NCI-H187 (cell line): ENCODE results near the gene ZBTB7B.

Experiments used
- DNase-seq, 2 experiments: peaks; one replicate each; lab custom pipeline; 2025; lab: John Stamatoyannopoulos, UW

The ZBTB7B gene

DNA sequence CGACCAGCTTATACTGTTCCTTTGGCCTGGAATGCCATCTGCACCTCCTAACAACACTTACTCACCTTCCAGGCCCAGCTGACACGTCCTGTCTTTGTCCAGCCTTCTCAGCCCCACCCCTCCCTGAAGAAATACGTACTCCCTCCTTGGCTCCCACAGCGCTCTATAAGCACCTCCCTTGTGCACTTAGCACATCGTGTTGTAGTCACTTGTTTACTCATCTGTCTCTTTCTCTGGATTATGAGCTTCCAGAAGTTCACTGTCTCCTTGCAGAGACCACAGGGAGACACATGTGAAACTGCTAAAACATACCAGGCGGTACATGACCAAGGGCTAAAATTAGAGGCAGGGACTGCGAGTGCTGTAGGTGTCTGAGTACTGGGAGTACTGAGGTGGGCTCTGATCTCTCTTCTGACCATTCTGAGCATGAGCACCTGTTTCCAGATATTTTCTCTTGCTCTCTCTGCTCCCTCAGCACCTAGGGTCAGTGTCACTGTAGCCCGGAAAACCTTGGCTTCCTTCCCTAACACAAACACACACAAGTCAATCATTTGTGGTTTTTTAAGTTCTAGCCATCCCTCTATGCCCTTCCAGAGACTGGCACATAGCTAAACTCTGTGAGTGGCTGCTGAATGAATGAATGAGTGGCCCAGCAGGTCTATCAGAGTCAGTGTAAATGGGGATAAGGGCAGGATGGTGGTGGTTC lies 36.2 kb downstream of the ZBTB7B start:
- DNase-seq = no peak

DNA sequence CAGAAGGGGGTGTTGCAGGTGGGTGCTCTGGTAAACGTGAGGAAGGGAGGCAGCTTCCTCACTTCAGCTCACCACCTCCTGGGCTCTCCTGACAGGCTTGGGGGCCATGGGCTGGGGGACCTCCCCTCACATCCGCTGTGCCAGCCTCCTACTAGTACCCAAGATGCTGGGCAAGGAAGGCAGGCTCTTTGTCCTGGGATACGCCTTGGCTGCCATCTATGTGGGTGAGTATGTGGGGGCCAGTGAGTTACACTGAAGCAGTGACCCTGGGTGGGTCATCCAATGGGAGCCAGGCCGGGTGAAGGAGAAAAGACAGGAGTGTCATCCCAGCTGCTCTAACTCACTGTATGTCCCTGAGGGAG lies 36.7 kb downstream of the ZBTB7B start:
- DNase-seq = no peak

DNA sequence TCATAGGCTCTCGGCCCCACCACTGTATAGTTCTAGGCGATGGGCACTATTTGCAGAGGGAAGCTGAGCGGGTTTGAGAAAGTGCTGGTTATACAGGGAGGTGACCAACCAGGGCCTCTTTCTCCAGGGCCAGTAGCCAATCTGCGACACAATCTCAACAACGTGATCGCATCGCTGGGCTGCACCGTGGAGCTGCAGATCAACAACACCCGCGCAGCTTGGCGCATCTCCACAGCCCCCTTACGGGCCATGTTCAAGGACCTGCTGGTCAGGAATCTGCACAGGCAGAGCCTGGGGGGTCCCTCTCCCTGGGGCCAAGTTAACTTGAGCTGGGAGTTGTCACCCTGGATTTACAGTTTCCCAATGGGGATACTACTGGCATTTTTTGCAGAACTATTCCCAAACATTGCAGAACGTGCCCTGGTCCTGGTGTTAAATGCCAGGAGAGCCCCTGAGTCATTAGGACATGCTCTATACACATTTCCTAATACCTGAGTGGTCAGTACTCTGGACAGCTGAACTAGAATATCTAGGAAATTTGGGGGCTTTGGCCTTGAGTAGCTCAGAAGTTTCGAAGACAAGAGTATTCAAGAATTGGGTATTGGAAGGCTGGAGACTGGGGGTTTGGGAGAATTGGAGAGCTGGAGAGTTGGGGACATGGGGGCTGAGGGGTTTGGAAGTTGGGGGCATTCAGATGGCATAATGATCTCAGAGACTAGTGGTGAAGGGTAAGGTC lies 37.9 kb downstream of the ZBTB7B start:
- no peak for DNase-seq

DNA sequence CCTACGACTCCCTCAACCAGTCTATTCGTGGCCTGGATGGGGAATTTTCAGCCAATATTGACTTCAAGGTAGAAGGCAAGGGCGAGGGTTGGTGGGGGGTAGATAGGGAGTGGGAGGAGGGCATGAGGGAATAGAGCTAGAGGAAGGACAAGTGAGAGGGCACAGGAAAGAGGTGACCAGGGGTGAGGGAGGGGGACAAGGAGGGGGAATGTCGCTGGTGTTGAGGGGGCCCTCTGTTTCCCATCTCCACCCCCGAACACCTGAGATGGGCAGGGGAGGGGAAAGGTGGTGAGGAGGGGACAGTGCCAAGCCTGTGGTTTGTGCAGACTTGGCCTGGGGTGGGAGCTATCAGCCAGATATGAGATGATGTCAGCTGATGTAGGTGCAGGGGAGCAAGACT lies 40.2 kb downstream of the ZBTB7B start:
- no peak for DNase-seq

DNA sequence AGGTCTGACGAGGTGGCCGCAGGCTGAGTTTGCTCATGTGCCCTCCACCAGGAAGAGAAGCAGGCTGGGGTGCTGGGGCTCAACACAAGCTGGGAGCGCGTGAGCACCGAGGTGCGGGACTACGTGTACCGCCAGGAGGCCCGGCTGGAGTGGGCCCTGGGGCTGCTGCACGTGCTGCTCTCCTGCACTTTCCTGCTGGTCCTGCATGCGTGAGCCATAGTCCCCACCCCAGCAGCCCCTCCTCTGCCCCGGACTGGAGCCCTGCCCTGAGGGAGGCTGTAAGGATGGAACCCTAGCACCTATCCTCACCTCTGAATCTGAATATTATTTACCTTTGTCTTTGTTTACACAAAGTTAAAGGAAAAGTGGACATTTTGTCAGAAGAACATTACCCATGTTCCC lies 40.7 kb downstream of the ZBTB7B start:
- DNase-seq = no peak

DNA sequence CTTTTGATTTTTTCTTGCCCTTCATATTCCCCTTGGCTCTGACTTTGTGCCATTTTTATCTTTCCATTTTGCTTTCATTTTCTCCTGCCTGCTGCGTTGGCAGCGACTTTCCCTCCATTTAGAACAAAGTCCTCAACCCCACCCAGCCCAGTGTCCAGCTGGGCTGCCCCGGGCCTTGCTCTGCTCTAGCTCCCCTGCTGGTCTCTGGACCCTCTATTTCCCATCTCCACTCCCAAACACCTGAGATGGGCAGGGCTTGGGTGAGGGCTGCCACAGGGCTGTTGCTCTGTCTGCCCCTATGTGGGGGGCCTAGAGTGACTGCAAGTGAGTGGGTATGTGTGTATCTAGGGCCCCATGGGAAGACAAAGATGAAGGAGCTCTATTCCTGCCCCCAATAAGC lies 41.2 kb downstream of the ZBTB7B start:
- DNase-seq = no peak

DNA sequence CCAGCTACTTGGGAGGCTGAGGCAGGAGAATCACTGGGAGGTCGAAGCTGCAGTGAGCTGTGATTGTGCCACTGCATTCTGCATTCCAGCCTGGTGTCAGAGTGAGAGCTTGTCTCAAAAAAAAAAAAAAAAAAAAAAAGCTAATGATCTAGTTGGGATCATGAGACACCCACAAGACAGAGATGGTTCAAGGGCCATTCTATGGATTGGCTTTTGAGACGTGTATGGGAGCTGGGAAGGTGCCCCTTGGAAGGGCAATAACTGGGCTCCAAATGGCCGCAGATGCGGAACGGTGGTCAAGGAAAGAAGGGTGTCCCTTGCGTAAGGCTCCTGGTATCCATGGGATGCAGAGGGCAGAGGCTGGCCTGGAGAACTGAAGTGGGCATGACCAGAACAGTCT lies 41.8 kb downstream of the ZBTB7B start:
- no peak for DNase-seq

DNA sequence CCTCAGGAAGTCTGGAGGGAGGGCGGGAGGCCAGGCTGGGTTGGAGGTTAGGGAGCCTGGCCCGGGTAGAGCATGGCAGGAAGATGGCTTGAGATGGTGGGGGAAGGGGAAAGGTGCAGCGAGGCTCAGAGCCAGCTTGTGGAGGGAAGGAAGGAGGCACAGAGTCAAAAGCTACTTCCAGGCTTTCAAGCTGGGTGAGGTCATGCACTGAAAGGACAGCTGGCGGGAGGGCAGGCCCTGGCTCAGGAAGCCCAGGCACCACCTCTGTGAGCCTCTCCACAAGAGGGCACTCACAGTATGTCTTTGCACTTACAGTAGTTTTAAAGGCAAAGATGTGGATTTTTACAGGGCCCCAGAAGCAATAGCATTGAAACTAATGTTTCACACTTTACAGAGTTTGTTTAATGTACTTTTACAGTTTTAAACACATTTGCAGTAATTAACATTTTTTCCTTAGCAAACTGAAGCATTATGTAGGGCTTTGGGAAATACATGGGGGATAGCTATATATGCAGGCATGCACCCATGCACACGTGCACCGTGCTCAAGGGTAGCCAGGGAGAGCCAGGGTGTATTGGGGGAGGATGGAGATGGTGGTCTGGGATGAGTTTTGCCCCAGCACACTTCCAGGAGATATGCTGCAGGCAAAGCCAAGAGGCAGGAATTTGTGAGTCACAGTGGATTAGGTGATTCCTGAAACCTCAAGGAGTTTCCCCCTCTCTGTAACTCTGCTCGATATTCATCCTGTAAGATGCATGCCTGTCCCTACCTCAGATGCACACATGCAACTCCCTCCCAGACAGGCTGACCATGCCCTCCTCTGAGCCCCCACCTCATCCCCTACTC lies 42.4 kb downstream of the ZBTB7B start:
- peak in 1 of 2 experiments; percentile 42 for DNase-seq

DNA sequence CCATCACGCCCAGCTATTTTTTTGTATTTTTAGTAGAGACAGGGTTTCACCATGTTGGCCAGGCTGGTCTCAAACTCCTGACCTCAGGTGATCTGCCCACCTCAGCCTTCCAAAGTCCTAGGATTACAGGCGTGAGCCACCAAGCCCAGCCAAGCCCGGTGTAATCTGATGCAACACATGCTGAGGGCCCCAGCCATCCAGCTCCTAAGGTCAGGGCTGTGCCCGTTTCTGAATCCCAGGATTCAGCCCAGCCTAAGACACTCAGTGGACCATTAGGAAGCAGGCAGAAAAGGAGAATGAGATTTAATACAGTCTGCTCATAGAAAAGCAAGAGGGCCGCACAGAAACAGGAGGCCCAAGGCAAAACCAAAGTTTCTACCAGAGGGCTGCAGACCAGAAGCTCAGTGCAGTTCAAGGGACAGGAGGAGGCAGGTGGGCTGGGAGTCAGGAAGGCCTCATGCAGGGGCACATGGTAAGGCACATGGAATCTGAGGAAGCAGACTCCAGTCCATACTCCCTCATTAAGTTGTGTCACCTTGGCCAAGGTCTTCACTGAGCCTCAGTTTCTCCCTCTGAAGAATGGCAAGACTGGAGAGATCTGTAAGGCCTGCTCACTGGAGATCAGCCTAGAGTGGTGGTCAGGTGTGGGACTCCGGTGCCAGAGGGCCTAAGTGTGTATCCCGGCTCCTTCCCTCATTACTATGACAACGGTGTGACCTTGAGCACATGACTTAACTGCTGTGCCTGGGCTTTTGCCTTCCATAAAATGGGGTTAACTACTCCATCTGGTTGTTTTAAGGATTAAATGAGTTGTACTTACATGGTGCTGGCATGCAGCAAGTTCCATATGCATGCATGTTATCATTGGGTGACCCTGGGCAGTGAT lies 46.1 kb downstream of the ZBTB7B start:
- DNase-seq = no peak

DNA sequence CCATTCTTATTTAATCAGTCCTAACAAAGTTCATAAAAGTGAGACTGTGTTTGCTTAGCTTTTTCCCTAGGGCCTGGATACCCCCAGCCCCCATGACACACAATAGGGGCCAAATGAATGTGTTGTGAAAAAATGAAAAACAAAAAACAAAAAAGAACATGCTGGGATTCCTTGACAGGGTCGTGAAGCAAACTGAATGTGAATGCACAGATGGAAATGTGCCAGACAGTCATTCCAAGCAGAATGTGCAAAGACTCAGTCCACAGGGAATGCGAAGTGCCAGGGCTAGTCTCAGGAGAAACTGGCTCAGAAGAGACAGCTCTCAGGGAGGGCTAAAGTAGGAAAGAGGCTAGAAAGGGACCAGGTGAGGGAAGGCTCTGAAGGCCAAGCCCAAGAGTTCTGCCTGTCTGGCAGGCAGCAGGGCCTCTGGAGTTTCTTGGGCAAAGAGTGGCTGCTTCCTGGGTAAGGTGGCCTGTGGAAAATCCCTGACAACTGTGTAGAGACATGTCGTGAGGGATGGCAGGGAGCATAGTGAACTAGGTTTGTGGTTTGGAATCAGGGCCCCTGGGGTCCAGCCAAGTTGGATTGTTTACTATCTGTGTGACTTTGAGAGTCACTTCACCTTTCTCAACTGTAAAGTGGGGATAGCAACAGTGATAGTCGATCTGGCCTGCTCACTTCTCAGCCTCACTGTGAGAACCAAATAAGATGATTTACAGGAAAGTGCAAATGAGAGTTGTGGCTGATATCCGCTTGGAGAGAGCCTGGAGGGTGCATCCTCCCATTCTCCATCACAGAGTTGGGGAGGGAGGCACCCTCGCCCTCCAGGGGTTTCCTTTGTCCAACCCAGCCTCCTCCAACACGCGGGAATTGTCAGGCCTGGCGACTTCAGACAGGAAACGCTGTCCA lies 47.3 kb downstream of the ZBTB7B start:
- no peak for DNase-seq

DNA sequence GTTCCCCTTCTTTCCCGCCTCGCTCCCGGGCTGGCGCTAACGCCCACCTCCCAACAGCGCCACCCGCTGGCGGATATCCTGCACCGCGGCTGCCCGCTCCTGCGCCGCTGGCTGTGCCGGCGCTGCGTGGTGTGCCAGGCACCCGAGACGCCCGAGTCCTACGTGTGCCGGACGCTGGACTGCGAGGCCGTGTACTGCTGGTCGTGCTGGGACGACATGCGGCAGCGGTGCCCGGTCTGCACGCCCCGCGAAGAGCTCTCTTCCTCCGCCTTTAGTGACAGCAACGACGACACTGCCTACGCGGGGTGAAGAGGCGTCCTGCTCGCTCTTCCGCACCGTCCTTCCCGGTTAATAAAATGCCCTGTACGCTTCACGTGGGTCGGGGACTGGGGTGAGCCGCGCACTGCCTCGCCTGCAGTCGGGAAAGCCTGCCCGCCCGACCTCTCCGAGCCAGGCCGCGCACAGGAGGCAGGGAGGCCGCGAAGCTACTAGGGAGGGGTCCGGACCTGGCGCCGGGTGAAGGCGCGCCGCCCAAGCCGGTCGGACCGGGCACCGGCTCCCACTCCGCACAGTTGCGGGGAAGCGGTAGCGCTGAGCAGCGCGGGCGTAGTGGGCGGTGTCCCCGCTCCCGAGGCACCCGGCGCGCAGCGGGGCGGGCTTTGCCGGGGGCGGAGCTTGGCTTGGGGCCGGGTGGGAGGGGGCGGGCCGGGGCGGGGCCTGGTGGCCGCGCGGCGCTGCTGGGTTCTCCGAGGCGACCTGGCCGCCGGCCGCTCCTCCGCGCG lies 48.1 kb downstream of the ZBTB7B start, which contains the start of gene ADAM15:
TSS of gene ADAM15 (plus strand) at position 757 of the 782 bp plus-strand sequence. CDS start 71 bp downstream, outside the sequence.
- DNase-seq = peak; percentile 70 to 87

DNA sequence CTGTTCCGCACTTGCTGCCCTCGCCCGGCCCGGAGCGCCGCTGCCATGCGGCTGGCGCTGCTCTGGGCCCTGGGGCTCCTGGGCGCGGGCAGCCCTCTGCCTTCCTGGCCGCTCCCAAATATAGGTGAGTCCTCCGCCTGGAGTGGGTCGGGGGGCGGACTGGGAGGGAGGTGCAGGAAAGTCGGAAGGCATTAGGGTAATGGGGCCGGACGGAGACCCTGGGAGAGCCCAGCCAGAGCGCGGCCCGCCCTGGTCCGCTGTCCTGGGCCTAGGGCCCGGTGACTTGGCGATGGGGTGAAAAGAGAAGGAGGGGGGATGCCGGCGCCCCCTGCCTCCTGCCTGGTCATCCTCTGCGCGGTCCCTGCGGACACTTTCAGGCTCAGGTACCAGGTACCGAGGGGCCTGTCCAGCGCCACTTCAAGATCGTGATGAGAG lies 48.8 kb downstream of the ZBTB7B start:
- DNase-seq = no peak

DNA sequence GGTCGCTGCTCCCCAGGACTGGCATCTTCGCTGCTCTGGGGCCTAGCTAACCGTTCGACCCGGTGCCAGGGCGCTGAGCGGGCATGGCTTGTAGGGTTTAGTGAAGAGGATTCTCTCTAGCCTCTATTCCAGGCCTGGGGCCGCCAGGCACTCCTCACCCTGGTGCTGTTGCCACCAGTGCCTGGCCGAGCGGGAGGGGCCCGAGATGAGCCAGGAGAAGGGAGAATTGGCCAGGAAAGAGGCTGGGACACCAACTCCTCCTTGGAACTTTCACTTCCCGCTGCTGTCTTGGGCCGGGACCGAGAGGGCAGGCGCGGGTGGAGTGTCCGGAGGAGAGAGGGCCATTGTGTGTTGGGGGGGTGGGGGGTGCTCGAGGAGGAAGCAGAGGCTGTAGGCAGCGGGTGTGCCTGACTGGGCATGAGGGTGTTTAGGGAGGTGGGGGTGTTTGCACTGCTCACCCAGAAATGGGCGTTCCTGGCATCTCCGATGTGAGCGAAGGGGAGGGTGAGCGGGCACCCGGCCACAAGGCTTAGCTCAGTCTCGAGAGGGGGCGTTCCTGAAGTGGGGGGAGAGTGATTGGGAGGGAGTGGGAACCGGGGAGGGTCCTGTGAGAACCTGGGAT lies 49.3 kb downstream of the ZBTB7B start:
- peak; percentile 54 to 58 for DNase-seq

DNA sequence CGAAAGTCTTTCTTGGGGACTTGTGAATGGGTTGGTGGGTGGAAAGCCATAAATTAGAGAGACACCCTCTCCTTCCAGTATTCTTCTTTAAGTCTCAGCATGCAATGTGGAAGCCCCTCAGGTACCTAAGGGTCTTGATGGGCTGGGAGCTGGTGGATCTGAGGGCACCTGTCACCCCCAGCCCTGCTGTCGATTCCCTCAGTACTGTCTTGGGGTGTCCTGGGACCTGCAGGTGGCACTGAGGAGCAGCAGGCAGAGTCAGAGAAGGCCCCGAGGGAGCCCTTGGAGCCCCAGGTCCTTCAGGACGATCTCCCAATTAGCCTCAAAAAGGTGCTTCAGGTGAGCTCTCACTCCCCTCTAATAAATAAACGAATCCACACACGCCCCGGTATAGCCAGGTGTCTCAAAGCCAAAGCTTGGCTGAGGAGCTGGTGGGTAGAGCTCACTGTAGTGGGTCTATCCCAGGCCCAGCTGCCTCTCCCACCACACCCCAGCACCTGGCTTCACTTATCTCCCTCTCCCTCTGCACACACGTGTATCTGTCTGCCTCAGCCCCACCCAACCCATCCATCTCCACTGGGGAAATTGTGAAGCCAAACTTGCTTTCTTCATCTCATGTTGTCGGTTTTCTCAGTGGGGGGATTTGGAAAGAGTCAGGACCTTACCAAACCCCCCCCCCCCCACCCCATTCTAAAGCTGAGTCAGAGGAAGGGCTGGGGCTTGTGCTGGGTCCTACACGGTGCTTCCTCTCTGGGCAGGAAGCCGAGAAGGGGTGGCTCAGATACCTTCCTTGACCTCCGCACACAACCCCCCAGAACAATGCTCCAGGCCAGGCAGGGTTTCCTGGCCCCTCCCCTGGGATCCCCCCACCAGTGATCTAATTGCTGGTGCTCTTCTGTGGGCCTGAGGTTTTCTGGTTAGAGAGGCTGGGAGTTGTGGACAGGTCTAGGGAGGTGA lies 50.1 kb downstream of the ZBTB7B start:
- peak; percentile 67 to 69 for DNase-seq

DNA sequence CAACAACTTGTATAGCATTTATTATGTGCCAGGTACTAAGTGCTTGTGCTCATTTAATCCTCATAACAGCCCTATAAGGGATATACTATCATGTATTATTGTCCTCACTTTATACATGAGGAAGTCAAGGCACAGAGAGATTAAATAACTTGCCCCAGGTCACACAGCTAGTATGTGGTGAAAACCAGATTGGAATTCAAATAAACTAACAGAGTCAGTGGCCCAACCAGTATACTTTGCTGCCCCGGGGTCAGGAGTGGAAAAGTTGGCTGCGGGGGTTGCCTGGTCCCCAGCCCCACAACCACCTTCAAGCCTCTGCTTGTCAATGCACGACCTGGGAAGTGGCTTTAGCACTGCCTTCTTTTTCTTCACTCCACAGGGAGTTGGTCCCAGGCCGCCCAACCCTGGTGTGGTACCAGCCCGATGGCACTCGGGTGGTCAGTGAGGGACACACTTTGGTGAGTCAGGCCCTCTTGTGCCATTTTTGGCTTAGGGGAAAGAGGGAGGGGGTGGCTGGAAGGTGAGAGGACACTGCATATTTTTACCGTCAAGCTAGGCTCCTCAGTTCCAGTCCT lies 51.0 kb downstream of the ZBTB7B start:
- no peak for DNase-seq

DNA sequence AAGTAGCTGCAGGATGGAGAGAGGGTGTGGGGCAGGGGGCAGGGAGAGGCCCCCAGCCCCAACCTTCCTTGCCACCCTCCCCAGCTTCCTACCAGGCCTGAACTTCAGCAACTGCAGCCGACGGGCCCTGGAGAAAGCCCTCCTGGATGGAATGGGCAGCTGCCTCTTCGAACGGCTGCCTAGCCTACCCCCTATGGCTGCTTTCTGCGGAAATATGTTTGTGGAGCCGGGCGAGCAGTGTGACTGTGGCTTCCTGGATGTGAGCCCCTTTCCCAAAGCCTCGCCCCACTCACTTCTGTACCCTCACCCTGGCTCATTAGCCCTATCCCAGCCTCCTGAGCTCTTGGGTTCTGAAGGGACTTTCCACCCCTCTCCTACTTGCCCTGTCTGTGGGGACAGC lies 54.5 kb downstream of the ZBTB7B start:
- DNase-seq = no peak

DNA sequence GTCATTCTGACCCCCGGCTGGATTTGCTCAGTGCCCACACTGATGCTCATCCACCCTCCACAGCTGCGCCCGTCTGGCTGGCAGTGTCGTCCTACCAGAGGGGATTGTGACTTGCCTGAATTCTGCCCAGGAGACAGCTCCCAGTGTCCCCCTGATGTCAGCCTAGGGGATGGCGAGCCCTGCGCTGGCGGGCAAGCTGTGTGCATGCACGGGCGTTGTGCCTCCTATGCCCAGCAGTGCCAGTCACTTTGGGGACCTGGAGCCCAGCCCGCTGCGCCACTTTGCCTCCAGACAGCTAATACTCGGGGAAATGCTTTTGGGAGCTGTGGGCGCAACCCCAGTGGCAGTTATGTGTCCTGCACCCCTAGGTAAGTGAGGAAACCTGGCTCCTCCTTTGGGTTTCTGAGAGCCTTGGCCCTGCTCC lies 55.2 kb downstream of the ZBTB7B start:
- DNase-seq = no peak

DNA sequence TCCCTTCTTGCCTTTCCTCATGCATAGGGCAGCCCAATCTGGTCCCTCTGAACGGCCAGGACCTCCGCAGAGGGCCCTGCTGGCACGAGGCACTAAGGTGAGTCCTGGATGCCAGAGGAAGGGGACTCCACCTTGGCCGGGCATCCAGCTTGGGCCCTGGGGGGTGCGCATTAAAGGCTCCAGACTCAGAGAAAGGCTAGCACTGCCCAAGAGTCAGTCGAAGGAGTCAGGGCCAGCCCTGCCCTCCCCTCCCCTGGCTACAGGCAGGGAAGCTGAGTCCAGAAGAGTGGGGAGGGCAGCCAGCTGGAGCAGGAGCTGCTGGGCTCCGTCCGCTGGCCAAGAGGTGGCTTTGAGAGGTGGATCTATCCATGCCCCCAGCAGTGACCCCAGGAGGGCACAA lies 58.1 kb downstream of the ZBTB7B start:
- no peak for DNase-seq
